GM18519 (cell line): ENCODE data around the gene PARVB.

Experiments
- ATAC-seq: cut with Tn5 transposase; IDR thresholded peaks from one replicate; pipeline ENCODE4 v1.9.1; 2021; ENCODE audit warnings: mild to moderate bottlenecking, moderate library complexity; ENCODE audit not compliant: unreplicated experiment, low FRiP score

Gene PARVB

DNA sequence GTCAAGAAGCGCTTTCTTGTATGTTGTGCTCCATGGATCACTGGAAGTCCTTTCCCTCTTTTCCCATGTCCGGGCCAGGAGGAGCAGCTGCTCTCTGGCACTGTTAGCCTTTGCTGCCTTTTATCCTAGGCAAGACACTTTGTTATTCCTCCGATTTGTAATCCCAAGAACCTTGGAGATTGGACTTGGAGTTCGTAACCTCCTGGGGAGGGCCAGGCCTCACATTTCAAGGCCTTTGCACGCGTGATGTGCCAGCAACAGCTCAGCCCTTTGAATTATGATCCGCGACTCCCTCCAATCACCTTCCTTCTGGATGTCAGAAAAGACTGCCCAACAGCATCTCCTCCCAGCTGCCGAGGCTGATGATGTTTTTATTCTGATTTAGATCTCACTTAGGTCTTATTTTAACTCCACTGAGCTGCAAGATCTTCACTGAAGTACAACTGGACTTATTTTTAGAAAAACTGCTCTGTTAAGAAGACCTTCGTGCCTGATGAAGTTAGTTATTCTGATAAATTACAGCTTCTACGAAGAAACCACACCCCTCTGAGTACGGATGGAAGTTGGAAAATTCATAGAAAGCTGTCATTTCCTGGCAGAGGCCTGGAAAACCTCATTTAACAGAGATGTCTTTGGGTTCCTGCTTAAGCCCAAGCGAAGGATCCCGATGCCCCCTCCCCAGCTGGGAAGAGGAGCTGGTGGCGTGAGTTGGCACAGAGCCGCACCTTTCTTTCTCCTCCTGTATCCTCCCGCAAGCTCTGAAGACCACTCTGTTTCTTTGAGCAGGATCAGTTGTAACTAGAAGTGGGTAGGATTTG is 62.4 kb downstream of the PARVB start:
- ATAC-seq: no peak

DNA sequence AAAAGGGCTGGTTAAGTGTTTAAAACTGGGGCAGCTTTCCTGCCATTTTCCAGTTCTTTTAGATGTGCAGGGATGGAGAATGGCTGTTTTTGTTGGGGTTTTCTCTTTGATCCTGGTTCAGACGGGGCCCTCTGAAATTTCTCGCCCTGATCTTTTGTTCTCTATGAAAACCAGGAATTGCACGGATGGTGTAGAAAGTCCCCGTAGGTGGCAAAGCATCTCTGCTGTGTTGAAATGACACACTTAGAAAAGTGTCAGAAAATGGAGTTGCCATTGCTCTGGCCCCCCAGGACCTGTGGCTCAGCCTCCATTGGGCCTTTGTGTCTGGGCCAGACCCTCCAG is 63.0 kb downstream of the PARVB start:
- ATAC-seq: no peak

DNA sequence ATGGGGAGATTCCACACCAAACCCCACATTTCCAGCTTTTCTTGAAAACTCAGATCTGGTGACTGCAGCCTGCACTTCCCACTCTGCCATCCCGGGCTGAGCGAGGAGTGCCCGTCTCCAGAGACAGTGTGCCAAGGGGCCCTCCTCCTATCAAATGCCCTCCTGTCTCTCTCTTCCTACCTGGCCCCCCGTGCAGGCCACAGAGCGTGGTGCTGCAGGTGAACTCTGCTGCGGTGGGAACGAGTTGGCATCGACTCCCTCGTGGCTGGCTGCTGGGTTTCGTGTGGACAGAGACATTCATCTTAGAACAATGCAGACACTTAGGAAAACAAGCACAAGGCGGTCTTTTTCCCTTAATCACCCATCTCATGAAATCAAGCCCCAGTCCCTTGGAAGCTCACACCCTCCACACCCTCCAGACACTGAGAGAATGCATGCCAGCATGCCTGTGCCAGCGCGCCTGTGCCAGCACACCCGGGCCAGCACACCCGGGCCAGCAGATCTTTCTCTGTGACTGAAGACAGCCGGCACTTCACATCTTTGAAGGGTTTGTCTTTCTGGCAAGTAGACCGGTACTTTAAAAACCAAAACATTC is 65.0 kb downstream of the PARVB start:
- ATAC-seq: no peak

DNA sequence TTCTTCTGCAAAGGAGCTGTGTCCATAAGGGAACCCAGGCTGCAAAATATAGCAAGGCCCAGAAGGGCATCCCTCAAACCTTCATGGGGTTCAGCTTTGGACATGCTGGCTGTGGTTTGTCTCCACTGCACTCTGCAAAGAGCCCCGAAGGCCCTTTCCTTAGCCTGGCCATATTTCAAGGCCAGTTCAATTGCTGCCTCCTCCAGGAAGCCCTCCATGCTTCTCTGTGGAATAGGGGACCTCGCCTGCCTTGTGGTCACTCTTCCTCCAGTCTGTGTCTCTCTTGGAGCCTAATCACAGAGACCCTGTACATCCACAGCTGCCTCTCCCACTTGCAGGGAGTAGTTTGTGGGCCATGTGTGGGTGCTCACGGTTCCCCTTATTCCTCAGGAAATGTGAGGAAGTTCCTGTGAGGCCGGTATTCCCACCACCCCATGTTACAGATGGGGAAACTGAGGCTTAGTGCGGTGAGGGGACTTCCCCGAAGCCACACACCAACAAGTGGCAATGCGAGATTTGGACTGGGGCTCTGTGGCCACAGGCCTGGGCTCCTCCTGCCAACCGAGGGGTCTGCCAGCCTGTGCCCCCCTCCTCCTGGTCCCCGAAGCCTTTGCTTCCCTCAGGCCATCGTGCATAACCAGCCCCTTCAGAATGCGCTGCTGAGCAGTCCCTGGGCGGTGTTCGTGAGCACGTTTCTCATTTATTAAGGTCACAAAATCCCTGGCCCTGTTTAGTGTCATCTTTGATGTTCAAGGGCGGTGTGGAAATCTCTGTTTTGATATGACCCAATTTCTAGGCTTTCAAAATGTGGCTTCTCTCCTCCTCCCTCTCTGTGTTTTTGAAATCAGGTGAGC is 65.8 kb downstream of the PARVB start:
- ATAC-seq: no peak

DNA sequence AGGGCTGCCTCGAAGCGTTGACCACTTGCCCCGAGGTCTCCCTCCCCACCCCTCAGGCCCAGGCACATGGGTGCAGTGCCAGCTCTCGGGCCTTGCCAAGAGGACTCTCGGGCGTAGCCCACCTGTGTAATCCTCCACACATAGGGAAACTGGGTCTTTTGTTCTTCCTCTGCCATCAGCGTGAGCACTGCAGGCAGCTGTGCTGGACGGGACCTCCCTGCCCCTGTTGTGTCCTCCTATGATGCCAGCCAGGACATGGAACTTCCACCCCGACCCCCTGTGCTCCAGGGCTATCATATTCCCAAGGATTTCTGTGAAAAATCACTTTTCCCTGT is 66.4 kb downstream of the PARVB start:
- no peak for ATAC-seq

DNA sequence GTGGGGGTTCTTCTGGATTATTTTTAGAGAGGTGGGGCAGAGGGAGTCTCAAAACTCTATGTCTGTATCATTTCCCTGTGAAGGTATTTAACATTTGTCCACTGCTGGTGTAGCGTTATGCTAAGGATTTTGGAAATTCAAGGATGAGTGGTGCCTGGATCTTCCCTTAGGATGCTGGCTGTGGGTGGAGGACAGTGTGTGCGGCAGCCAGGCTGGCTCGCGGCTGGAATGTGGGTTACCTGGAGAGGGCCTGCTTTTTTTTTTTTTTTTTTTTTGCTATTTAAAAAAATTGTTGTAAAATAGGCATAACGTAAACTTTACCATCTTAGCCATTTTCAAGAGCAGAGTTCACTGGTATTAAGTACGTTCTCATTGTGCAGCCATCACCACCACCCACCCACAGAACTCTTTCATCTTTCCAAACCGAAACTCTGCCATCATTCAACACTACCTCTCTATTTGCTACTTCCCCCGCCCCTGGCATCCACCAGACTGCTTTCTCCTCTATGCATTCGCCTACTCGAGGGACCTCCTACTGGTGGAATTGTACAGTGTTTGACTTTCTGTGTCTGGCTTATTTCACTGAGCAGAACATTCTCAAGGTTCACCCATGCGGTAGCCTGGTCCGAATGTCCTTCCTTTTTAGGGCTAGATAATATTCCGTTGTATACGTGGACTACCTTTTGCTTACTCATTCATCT is 67.1 kb downstream of the PARVB start:
- ATAC-seq: no peak

DNA sequence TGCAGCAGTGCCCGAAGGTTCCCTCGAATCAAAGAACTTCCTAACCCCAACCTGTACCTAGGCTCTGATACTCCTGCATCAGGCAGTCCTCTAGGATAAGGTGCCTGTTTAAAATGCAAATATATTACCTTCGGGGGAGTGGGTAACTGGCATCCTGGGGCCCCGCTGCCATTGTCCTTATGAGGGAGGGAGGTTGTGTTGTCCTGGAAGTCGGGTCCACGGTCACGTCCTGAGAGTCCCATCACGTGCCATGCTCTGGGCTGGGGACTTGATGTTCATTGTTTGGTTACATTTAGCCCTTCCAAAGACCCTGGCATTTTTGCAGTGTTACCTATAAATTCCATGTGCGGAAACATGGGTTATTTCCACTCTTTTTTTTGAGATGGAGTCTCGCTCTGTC is 67.6 kb downstream of the PARVB start:
- ATAC-seq: no peak

DNA sequence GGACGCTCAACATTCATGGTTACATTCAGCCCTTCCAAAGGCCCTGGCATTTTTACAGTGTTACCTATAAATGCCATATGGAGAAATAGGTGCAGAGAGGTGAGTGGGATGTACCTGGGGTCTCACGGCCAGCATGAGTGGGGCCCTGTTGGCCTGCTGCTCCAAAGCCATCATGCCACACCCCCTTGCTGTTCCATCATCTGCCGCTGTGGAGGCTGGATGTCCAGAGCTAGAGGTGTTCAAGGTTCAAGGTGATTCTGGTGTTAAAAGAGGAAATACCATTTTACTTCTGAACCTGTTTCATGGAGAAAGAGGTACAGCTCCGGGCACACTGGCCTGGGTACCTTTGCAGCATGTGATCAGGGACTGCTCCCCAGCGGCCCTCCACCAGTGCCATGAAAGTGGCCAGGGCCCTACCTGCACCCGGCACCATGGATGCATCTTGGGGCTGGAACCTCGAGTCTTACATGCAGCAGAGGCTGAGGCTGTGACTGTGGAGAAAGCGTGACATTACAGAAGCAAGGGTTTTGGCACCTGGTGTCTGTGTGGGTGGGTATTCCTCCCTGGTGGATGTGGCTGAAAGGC is 68.6 kb downstream of the PARVB start:
- ATAC-seq: no peak

DNA sequence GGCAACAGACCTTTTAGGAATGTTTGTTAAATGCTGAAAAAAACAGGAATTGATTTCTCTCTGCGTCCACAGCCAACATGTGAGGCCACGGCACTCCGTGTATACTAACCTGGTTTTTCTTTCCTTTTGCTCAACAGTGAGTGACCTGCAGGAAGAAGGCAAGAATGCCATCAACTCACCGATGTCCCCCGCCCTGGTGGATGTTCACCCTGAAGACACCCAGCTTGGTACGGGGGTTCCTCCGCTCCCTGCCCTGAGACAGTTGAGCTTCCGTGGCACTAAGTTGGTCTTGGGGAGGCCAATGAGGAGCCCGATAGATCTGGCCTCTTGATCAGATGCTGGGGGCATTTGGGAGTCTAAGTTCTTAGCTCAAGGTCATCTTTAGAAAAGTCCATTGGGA is 69.7 kb downstream of the PARVB start:
- no peak for ATAC-seq

DNA sequence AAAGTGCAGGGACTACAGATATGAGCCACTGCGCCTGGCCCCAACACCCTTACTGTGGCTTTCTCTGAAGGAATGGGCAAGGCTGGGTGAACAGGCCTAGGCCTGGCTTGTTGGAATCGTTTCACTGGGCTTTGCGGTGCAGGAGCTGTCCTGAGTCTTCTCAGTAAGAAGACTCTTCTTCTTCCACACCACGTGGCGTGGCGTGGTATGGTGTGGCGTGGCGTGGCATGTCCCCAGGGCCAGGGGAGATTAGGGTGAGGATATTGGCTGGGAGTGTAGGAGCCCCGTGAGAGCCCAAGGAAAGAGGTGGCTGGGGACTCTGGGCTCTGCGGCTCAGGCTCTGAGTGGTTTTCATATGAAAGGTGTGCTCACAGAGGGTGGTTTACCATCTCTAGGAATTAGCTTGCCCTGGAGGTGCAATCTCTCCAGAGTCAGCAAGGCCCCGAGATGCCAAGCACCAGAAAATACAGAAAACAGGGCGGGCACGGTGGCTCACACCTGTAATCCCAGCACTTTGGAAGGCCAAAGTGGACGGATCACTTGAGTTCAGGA is 70.7 kb downstream of the PARVB start:
- no peak for ATAC-seq

DNA sequence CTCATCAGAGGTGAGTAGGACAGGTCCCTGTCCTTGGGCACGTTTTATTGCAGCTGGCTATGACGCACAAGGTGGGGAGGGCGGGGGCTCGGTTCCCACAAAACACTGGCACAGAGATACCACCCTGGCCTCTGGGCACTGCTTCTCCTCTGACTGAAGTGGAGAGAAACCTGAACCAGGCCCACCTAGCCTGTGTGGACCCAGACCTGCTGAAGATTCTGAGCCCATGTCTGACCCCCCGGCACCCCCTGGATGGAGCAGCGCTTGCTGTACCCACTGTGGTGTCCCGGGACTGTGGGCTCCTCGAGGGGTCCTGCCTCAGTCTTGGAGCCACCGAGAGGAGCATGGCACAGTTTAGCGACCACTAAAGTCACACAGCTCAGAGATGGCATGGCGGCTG is 72.6 kb downstream of the PARVB start:
- ATAC-seq: no peak

DNA sequence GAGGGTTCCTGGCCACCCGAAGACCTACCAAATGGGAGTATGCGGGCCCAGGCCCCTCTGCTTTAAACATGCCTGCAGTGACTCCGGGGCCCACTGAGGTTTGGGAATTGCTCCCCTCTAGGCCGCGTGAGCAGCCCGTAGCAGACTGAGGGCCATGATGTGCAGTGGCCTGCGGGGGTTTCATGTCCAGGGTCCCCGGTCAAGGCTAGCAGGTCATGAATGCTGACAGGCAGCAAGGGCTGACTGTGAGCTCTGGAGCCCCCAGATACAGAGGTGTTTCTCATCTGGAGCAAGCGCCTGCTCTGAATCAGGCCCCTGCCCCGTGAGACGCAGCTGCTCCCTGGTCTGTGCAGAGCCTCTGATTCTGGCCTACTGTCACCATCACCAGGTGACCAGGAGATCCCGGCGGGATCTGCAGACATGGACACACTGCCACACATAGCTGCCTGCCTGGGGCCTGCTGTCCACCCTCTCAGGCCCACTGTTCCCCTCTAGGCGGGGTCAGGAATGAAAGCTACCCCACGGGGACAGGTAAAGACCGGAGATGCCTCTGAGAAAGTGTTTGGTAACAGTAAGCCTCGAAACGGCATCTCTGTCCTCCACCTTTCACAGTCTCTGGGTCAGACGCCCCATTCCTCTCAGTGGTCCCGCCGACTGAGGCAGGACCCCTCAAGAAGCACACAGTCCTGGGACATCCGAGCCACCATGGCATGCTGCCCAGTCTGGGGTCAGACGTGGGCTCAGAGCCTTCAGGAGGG is 73.3 kb downstream of the PARVB start:
- ATAC-seq: no peak

DNA sequence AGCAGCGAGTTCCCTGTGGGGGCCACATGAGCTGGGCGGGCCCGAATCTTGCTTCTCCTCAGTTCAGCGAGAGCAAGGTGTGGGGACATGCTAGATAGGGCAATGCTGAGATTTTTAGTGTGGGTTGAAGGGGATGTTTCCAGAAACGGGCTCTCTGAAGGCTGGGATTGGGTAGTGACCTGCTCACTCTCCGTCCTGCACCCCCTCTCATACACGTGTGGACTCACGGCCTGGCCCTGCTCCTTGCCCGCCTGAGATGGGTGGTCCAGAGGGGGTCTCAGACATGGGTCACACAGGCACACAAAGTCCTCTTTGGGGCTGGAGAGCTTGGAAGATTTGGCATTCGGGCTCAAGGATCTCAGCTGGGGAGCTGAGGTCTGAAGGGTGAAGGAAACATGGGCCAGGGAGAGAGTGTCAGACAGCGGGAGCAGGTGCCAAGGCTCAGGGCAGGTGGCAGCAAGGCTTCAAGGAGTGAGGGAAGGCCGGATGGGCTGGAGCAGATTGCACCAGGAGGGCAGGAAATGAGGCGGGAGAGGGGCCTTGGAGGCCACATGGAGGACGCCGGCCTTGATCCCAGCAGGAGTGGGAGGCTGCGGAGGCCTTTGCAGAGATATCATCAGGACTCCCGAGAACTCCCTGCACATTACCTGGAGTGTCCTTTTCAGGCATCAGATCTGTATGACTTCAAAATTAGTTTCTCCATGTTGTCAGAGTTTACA is 74.1 kb downstream of the PARVB start:
- no peak for ATAC-seq

DNA sequence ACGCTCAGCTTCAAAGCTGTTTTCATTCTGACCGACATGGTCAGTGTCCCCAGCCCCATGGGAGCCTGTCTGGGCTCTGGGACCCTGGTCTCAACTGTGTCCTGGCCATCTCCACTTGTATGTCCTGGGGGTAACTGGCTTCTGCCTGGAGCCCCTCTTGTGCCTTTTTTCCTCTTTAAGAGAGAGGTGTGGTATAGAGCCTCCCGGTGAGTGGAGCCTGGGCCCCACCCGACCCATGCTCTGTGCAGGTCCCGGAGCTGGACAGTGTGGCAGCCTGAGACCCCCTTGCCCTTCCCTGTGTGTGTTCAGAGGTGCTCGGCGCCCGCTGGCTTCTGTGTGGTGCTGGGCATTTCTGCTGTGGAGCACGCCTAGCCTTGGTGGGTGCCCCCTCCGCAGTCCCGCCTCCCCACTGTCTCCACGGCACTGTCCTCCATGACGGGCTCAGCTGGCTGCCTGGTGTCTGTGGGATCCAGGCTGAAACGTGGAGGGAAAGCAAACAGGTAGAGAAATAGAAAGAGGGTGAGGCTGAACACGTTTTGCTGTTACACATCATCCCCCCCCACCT is 74.9 kb downstream of the PARVB start:
- no peak for ATAC-seq

DNA sequence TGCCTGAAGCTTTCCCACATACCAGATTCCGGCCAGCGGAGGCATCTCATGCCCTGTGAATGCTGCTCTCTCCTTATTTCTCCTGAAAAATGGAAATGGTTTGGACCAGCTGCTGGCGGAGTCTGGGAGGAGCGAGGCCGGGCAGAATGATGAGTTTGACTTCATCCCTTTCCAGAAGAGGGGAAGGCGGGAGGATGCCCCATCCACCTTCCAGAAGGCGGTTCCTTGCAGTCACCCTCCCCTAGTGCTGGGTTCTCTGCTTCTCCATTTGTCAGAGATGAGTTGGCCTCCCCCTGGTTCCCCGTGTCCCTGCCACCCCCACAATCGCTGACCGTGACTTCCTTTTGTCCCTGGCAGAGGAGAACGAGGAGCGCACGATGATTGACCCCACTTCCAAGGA is 75.6 kb downstream of the PARVB start:
- no peak for ATAC-seq

DNA sequence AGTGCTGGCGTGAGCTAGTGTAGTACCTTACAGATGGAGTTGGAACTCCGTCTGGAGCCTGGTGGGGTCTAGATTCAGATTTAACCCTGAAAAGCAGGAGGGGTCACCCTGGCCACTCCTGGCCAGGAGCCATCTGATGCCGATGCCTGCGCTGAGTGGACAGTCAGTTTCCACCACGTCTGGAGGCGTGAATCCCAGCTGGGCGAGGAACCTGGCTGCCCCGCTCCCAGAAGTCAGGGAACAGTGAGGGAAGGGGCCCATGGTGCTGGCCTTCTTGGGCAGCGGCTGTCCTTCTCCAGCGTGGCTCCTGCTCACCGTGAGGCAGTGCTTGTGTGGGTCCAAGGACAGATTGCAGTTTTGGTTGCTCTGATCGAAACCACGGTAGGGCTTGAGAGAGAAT is 76.3 kb downstream of the PARVB start:
- no peak for ATAC-seq

DNA sequence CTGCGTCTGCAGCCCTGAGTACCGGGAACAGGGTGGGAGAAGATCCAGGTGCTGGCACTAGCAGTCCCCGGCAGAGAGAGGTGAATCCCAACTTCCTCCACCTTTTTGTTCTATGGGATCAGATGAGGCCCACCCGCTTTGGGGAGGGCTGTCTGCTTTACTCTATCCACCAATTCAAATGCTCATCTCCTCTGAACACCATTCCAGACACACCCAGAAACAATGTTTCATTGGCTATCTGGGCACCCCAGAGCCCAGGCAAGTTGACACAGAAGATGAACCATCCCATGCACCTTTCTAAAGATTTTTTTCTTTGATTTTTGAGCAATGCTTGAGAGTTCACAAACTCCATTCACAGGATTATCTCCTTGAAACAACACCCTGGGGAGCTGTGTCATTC is 78.0 kb downstream of the PARVB start:
- ATAC-seq: no peak

DNA sequence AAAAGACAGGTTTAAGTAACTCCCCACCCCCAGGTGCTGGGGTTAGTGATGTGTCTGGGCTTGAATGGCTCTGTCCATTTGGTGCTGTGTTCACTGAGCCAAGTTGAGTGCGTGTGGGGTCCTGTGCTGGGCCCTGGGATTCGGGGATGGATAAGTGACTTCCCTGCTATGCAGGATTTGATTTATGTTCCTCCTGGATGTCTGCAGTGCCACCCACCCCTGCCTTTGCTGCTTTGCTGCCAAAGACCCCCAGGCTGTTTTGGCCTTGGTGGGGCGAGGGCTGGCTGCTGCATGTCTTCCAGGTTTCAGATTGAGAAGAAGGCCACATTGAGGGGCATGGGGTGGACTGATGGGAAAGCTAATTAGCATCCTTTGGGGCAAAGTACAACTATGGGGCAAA is 78.8 kb downstream of the PARVB start:
- ATAC-seq: no peak
